Lower lobe of right lung (tissue), 2 donors: ENCODE results near the gene TINAGL1. TPM values are rescaled to one million over a fixed set of nuclear protein-coding genes. Genes with fewer than 3 reads are reported as not detected.

Experiments used
- ATAC-seq, 2 donors: fragments of 200-7000 bp; cut with Tn5 transposase; one replicate each; pipeline ENCODE4 v1.9.1; 2020 to 2022; ENCODE audit warnings: mild to moderate bottlenecking in 2 of 2, moderate library complexity in 2 of 2
- DNase-seq: peaks from one replicate; pipeline ENCODE4 v3.0.0-alpha.2; 2020
- H3K27ac ChIP-seq: fragments of 200-600 bp; one replicate; pipeline ENCODE4 v1.8.0; 2022
- H3K27me3 ChIP-seq: fragments of 200-600 bp; one replicate; pipeline ENCODE4 v1.8.0; 2022; ENCODE audit warnings: low read depth
- H3K36me3 ChIP-seq: fragments of 200-600 bp; one replicate; pipeline ENCODE4 v1.8.0; 2022; ENCODE audit warnings: mild to moderate bottlenecking
- H3K4me1 ChIP-seq: fragments of 200-600 bp; one replicate; pipeline ENCODE4 v1.8.0; 2022
- H3K4me3 ChIP-seq: fragments of 200-600 bp; one replicate; pipeline ENCODE4 v1.8.0; 2022; ENCODE audit warnings: mild to moderate bottlenecking
- H3K9me3 ChIP-seq: fragments of 200-600 bp; one replicate; pipeline ENCODE4 v1.8.0; 2022
- CTCF ChIP-seq: fragments of 200-600 bp; IDR thresholded peaks from one replicate; pipeline ENCODE4 v1.8.0; 2022; ENCODE audit warnings: antibody characterized with exemption, mild to moderate bottlenecking
- intact Hi-C: fragments of 100-400 bp; cut with DNase I; formaldehyde crosslinking; loops from one replicate; pipeline ENCODE4 v1.11.0; 2022
- total RNA-seq: library from RNA; stranded (reverse); fragmentation: NEBNext Ultra II Directional; extraction: Animal tissue kit (Norgen Biotek cat#: 25700); gene quantifications from one replicate; pipeline ENCODE4 v1.2.1, GENCODE V29; 2021
- donor health status: DM: no; HTN: yes; CAD: no; lungs with severe emphysema.

Gene TINAGL1
- total RNA-seq, 1 donor from 2014 or later = 64.5 TPM

- Histone ChIP-seq H3K27ac (no peak overlapping the region), H3K4me1 (peaks cover 6% of the 10 kb centered on the region), H3K4me3 (no peak overlapping the region), H3K9me3 (no peaks in the 10 kb centered on the region), H3K36me3 (no peaks in the 10 kb centered on the region), H3K27me3 (peaks cover 4% of the 10 kb centered on the region)
- intact Hi-C loops = no loop called here
- DNase-seq (peak; percentile 78), ATAC-seq (peak; percentile 90 to 94)
- TF ChIP-seq CTCF = peak; percentile 83
Observed at GRCh38 chr1:31593770-31594632, 17.7 kb downstream of the TINAGL1 start.

GRCh38 chr1:31595836-31596736 is 19.8 kb downstream of the TINAGL1 start:
- Histone ChIP-seq H3K36me3 (no peaks in the 10 kb centered on the region), H3K9me3 (no peaks in the 10 kb centered on the region), H3K4me1 (no peaks in the 10 kb centered on the region), H3K4me3 (no peak overlapping the region), H3K27ac (no peak overlapping the region), H3K27me3 (no peaks in the 10 kb centered on the region)
- intact Hi-C loops = no loop called here
- no peak for TF ChIP-seq CTCF
- ATAC-seq (no peak), DNase-seq (no peak)

GRCh38 chr1:31596737-31597097 is 20.4 kb downstream of the TINAGL1 start:
- intact Hi-C loops = no loop called here
- H3K4me3 ChIP-seq = no peak overlapping the region
- H3K9me3 ChIP-seq = no peaks in the 10 kb centered on the region
- no peaks in the 10 kb centered on the region for H3K4me1 ChIP-seq
- H3K27me3 ChIP-seq = no peaks in the 10 kb centered on the region
- DNase-seq (no peak), ATAC-seq (no peak)
- no peak for TF ChIP-seq CTCF
- H3K36me3 ChIP-seq = no peaks in the 10 kb centered on the region
- H3K27ac ChIP-seq = no peak overlapping the region

GRCh38 chr1:31598980-31599379 is 22.7 kb downstream of the TINAGL1 start:
- TF ChIP-seq CTCF = no peak
- ATAC-seq (no peak), DNase-seq (no peak)
- Histone ChIP-seq H3K27ac (no peak overlapping the region), H3K4me1 (no peaks in the 10 kb centered on the region), H3K9me3 (no peaks in the 10 kb centered on the region), H3K36me3 (no peaks in the 10 kb centered on the region), H3K27me3 (no peaks in the 10 kb centered on the region), H3K4me3 (no peak overlapping the region)
- intact Hi-C loops = no loop called here

- no peaks in the 10 kb centered on the region for H3K9me3 ChIP-seq
- H3K36me3 ChIP-seq = no peaks in the 10 kb centered on the region
- H3K27me3 ChIP-seq = no peaks in the 10 kb centered on the region
- no peak for TF ChIP-seq CTCF
- no peak overlapping the region for H3K27ac ChIP-seq
- H3K4me1 ChIP-seq = no peaks in the 10 kb centered on the region
- ATAC-seq (no peak), DNase-seq (no peak)
- H3K4me3 ChIP-seq = no peak overlapping the region
- intact Hi-C loops = no loop called here
Observed at GRCh38 chr1:31600641-31601040, 24.3 kb downstream of the TINAGL1 start.
